ENCODE measurements around the gene EPHB6. TPM values are rescaled to one million over a fixed set of nuclear protein-coding genes. Genes with fewer than 3 reads are reported as not detected.

Gene EPHB6
- total RNA-seq, 1 donor: 4.0 TPM

DNA sequence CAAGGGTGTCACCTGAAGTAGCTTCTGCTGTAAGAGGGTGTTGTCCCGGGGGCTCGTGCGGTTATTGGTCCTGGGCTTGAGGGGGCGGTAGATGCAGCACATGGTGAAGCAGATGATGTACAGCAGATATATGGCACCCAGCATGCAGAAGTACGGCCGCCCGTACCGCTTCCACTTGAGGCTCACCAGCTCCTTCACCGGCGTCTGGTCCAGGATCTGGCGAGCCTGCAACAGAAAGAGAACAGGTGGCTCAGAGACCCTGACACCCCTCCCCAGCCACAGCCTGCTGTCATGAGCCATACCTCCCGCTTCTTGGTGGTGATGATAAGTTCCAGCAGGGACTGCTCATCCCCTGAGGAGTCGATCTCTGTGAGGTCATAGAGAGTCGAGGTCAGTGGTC lies 20.6 kb downstream of the EPHB6 start:
- H3K4me3 ChIP-seq (ENCODE audit: insufficient read depth, low read length): no peak overlapping the region
- no peak overlapping the region for H2AFZ ChIP-seq (ENCODE audit: low read length)
- H3K4me1 ChIP-seq (ENCODE audit: insufficient read depth, low read length): no peaks in the 10 kb centered on the region
- peaks cover 5% of the 10 kb centered on the region for H3K27me3 ChIP-seq (ENCODE audit: insufficient read depth, low read length)
- H3K27ac ChIP-seq (ENCODE audit: low read depth, low read length): no peak overlapping the region
- no peaks in the 10 kb centered on the region for H3K9me3 ChIP-seq (ENCODE audit: low read depth, low read length)
- no peaks in the 10 kb centered on the region for H3K36me3 ChIP-seq (ENCODE audit: insufficient read depth, low read length)
- no peaks in the 10 kb centered on the region for H3K79me2 ChIP-seq (ENCODE audit: insufficient read depth, low read length)
- TF ChIP-seq, protein P1, sequence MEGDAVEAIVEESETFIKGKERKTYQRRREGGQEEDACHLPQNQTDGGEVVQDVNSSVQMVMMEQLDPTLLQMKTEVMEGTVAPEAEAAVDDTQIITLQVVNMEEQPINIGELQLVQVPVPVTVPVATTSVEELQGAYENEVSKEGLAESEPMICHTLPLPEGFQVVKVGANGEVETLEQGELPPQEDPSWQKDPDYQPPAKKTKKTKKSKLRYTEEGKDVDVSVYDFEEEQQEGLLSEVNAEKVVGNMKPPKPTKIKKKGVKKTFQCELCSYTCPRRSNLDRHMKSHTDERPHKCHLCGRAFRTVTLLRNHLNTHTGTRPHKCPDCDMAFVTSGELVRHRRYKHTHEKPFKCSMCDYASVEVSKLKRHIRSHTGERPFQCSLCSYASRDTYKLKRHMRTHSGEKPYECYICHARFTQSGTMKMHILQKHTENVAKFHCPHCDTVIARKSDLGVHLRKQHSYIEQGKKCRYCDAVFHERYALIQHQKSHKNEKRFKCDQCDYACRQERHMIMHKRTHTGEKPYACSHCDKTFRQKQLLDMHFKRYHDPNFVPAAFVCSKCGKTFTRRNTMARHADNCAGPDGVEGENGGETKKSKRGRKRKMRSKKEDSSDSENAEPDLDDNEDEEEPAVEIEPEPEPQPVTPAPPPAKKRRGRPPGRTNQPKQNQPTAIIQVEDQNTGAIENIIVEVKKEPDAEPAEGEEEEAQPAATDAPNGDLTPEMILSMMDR (IDR thresholded peaks at IDR 0.05; ENCODE audit: extremely low read depth, low read depth, low read length): no peak
- no peak overlapping the region for H3K4me2 ChIP-seq (ENCODE audit: insufficient read depth, low read length)
- DNase-seq (ENCODE audit: insufficient read length, low spot score, missing footprints): no peak
- H4K20me1 ChIP-seq (ENCODE audit: insufficient read depth, low read length): no peaks in the 10 kb centered on the region

DNA sequence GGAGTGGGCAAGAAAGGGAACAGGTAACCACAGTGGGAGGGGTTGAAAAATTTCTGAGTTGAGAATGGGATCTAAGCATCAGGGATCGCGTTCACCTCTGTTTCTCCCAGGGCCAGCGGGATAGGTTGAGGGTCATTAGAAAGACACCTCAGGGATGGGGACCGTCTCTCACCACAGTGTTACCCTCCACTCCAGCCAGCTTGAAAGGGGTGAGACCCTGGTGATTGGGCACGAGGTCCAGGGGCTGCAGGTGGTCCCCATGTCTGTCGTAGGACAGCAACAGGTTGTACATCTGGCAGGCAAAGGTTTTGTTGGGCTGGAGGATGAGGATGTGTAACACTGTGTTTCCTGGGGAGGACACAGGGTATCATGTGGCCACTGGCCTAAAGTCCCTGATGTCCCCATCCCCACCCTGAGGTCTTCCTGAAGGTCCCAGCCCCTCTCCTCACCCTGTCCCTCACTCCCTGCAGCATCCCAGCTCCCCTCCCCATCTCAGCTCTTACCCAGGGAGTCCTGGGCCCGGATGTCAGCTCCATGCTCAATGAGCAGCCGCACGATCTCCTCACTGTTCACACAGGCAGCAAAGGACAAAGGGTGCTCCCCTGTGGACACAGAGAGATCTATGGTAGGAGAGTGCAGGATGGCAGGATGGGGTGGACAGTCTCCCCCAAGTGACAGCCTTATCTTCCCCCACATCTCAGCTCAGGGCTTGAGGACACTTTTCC lies 21.5 kb downstream of the EPHB6 start:
- no peak for DNase-seq (ENCODE audit: insufficient read length, low spot score, missing footprints)

DNA sequence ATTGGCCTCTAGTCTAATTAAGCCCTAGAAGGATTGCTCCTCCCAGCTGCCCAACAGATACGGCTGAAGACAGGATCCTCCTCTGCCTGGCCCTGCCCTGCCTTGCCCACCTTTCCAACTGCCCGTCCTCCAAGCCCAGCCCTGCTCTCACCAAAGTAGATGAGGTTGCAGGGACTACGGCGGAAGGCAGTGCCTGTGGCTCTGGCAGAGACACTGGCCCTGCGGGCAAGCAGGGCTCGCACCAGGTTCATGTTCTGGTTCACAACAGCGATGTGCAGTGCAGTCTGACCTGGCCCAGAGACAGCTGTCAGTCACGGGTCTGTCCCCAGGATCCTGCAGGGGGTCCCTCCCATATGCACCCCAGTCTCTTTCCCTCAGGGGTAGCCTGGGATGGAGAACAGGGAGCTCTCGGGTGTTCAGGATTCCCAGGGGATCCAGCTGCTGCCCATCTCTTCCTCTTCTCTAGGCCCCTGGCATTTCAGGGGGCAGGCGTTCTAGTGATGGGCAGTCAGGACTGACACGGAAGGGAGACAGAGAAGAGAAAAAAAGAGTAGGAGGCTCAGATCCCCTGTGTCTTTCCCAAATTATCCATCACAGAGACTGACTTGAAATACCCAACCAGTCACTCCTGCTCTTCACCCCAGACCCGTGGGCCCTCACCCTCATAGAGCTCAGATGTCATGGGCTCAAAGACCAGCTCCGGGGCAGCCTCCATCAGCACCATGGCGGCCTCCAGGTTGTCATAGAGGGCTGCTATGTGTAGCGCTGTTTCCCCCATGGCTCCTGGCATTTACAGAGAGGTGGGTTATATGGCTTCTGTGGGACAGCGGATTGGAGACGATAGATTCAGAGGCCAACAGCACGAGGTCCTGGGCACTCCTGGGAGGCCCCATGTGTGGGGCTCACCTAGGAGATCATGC lies 22.4 kb downstream of the EPHB6 start:
- Histone ChIP-seq H2AFZ (ENCODE audit: low read length) (no peak overlapping the region), H3K4me2 (ENCODE audit: insufficient read depth, low read length) (no peak overlapping the region), H3K4me1 (ENCODE audit: insufficient read depth, low read length) (no peaks in the 10 kb centered on the region), H3K79me2 (ENCODE audit: insufficient read depth, low read length) (no peaks in the 10 kb centered on the region), H3K27me3 (ENCODE audit: insufficient read depth, low read length) (peaks cover 8% of the 10 kb centered on the region), H4K20me1 (ENCODE audit: insufficient read depth, low read length) (no peaks in the 10 kb centered on the region), H3K27ac (ENCODE audit: low read depth, low read length) (no peak overlapping the region), H3K36me3 (ENCODE audit: insufficient read depth, low read length) (no peaks in the 10 kb centered on the region), H3K9me3 (ENCODE audit: low read depth, low read length) (no peaks in the 10 kb centered on the region), H3K4me3 (ENCODE audit: insufficient read depth, low read length) (no peak overlapping the region)
- TF ChIP-seq, protein P1 (IDR thresholded peaks at IDR 0.05; ENCODE audit: extremely low read depth, low read depth, low read length): no peak
- DNase-seq (ENCODE audit: insufficient read length, low spot score, missing footprints): no peak

More for the DNA sequence above, 21.5 kb downstream of the EPHB6 start:
- Histone ChIP-seq H4K20me1 (ENCODE audit: insufficient read depth, low read length) (no peaks in the 10 kb centered on the region), H3K4me2 (ENCODE audit: insufficient read depth, low read length) (no peak overlapping the region), H3K4me3 (ENCODE audit: insufficient read depth, low read length) (no peak overlapping the region), H3K79me2 (ENCODE audit: insufficient read depth, low read length) (no peaks in the 10 kb centered on the region), H2AFZ (ENCODE audit: low read length) (no peak overlapping the region), H3K27ac (ENCODE audit: low read depth, low read length) (no peak overlapping the region), H3K9me3 (ENCODE audit: low read depth, low read length) (no peaks in the 10 kb centered on the region), H3K4me1 (ENCODE audit: insufficient read depth, low read length) (no peaks in the 10 kb centered on the region), H3K36me3 (ENCODE audit: insufficient read depth, low read length) (no peaks in the 10 kb centered on the region), H3K27me3 (ENCODE audit: insufficient read depth, low read length) (peaks cover 5% of the 10 kb centered on the region)
- TF ChIP-seq, protein P1 (IDR thresholded peaks at IDR 0.05; ENCODE audit: extremely low read depth, low read depth, low read length): no peak

DNA sequence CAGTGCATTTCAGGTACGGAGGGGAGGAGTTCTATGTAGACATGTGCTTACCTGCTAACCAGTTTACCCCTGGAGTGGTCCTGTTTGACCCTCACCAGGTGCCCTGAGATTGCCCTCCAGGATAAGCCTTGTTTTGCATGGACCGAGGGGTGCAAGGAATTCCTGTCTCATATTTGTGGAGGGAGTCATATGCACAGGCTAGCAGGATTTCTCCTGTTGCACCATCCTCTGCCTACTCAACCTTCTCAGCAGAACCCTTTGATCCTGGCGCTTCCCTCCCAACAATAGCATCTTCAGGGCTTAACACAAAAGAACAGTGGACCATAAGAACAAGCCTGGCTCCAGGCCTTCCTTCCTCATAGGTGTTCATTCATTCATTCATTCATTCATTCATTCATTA lies 23.4 kb downstream of the EPHB6 start:
- TF ChIP-seq, protein P1 (IDR thresholded peaks at IDR 0.05; ENCODE audit: extremely low read depth, low read depth, low read length): no peak
- peaks cover 11% of the 10 kb centered on the region for H3K27me3 ChIP-seq (ENCODE audit: insufficient read depth, low read length)

More for the DNA sequence above, 23.4 kb downstream of the EPHB6 start:
- Histone ChIP-seq H3K4me2 (ENCODE audit: insufficient read depth, low read length) (no peak overlapping the region), H3K4me3 (ENCODE audit: insufficient read depth, low read length) (no peak overlapping the region), H3K27ac (ENCODE audit: low read depth, low read length) (no peak overlapping the region), H3K79me2 (ENCODE audit: insufficient read depth, low read length) (no peaks in the 10 kb centered on the region), H3K9me3 (ENCODE audit: low read depth, low read length) (no peaks in the 10 kb centered on the region), H4K20me1 (ENCODE audit: insufficient read depth, low read length) (no peaks in the 10 kb centered on the region), H3K4me1 (ENCODE audit: insufficient read depth, low read length) (no peaks in the 10 kb centered on the region), H3K36me3 (ENCODE audit: insufficient read depth, low read length) (no peaks in the 10 kb centered on the region), H2AFZ (ENCODE audit: low read length) (no peak overlapping the region)
- DNase-seq (ENCODE audit: insufficient read length, low spot score, missing footprints): no peak
